ENCODE data around the gene ZBTB47. TPM values are rescaled to one million over a fixed set of nuclear protein-coding genes. Genes with fewer than 3 reads are reported as not detected.

ZBTB47 gene
- total and polyA plus RNA-seq, 2 experiments from 2014 or later, result 0.48 to 2.8 TPM

- TF ChIP-seq POLR2AphosphoS5 (IDR thresholded peaks at IDR 0.05; ENCODE audit: low read depth) (no peak), CTCF (conservative IDR thresholded peaks at IDR 0.05; ENCODE audit: low read depth in 2 of 2) (no peak), EZH2 (IDR thresholded peaks at IDR 0.05; ENCODE audit: low read depth, unreplicated experiment) (no peak), JUNB (IDR thresholded peaks at IDR 0.05; ENCODE audit: unreplicated experiment) (no peak), CREB1 (CRISPR knock-in tag; IDR thresholded peaks at IDR 0.05; ENCODE audit: low read depth) (no peak), ZNF331 (CRISPR knock-in tag; IDR thresholded peaks at IDR 0.05; ENCODE audit: low read depth) (no peak), NANOG (IDR thresholded peaks at IDR 0.05; ENCODE audit: borderline replicate concordance) (no peak), REST (IDR thresholded peaks at IDR 0.05; ENCODE audit: unreplicated experiment) (no peak), STAT1 (IDR thresholded peaks at IDR 0.05; ENCODE audit: unreplicated experiment) (no peak), EZH2phosphoT487 (IDR thresholded peaks at IDR 0.05; ENCODE audit: unreplicated experiment) (no peak)
- TF ChIP-seq, protein P1, sequence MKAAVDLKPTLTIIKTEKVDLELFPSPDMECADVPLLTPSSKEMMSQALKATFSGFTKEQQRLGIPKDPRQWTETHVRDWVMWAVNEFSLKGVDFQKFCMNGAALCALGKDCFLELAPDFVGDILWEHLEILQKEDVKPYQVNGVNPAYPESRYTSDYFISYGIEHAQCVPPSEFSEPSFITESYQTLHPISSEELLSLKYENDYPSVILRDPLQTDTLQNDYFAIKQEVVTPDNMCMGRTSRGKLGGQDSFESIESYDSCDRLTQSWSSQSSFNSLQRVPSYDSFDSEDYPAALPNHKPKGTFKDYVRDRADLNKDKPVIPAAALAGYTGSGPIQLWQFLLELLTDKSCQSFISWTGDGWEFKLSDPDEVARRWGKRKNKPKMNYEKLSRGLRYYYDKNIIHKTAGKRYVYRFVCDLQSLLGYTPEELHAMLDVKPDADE (IDR thresholded peaks at IDR 0.05), result no peak
These were observed 5.4 kb downstream of the ZBTB47 start (continued) for GRCh38 chr3:42658771-42659390.

- Mint-ChIP-seq H3K4me1 (peaks cover 14% of the 10 kb centered on the region; the same call in 1 of the 3 replicates), H3K36me3 (ENCODE audit: low read depth) (peaks cover 5% of the 10 kb centered on the region; the same call in 2 of the 3 replicates), H3K4me3 (no peak overlapping the region), H3K27ac (no peak overlapping the region), H3K27me3 (ENCODE audit: insufficient read depth, low read depth, poor library complexity) (peaks cover 7% of the 10 kb centered on the region), H3K9me3 (no peaks in the 10 kb centered on the region)
- Histone ChIP-seq H3K36me3 (ENCODE audit: insufficient read depth) (no peaks in the 10 kb centered on the region), H3K27ac (ENCODE audit: low read depth) (no peak overlapping the region), H2AFZ (no peak overlapping the region), H3K4me1 (ENCODE audit: insufficient read depth) (peaks cover 7% of the 10 kb centered on the region), H4K20me1 (replicated peaks; ENCODE audit: insufficient read depth) (no peaks in the 10 kb centered on the region), H3K79me2 (replicated peaks; ENCODE audit: insufficient read depth) (no peaks in the 10 kb centered on the region), H3K4me3 (no peak overlapping the region), H3F3A (replicated peaks; ENCODE audit: low read depth) (no peaks in the 10 kb centered on the region), H3K4me2 (no peak overlapping the region), H3K27me3 (ENCODE audit: insufficient read depth) (no peaks in the 10 kb centered on the region), H3K9me2 (ENCODE audit: insufficient read depth) (no peaks in the 10 kb centered on the region)
- DNase-seq (ENCODE audit: low spot score) (no peak), ATAC-seq (no peak)
- TF ChIP-seq, protein P1 (IDR thresholded peaks at IDR 0.05), result no peak
- TF ChIP-seq JUNB (IDR thresholded peaks at IDR 0.05; ENCODE audit: unreplicated experiment) (no peak), CTCF (conservative IDR thresholded peaks at IDR 0.05; ENCODE audit: low read depth in 2 of 2) (no peak), CREB1 (CRISPR knock-in tag; IDR thresholded peaks at IDR 0.05; ENCODE audit: low read depth) (no peak), EZH2phosphoT487 (IDR thresholded peaks at IDR 0.05; ENCODE audit: unreplicated experiment) (no peak), STAT1 (IDR thresholded peaks at IDR 0.05; ENCODE audit: unreplicated experiment) (no peak), ZNF114 (CRISPR knock-in tag; IDR thresholded peaks at IDR 0.05) (no peak)
These were observed 6.1 kb downstream of the ZBTB47 start for GRCh38 chr3:42659451-42660130.
